T follicular helper cell (primary cell): ENCODE results near the gene TBC1D3B.
"Not testable (repeated sequence)": the region's sequence is repeated elsewhere in the genome, so short reads cannot be mapped to it uniquely, and the experiment has no call there.

Source experiments
- DNase-seq: peaks from one replicate; pipeline ENCODE4 v3.0.0-alpha.2; 2020; ENCODE audit warnings: low read depth

The TBC1D3B gene

DNA sequence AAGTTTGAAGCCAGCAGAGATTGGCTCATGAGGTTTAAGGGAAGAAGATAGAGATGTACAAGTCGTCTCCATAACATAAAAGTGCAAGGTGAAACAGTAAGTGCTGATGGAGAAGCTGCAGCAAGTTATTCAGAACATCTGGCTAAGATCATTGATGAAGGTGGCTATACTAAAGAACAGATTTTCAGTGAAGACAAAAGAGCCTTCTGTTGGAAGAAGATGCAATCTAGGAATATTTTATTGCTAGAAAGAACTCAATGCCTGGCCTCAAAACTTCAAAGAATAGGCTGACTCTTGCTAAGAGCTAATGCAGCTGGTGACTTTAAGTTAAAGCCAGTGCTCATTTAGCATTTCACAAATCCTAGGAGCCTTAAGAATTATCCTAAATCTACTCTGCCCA, 46.8 kb downstream of the TBC1D3B start:
- DNase-seq: no peak

DNA sequence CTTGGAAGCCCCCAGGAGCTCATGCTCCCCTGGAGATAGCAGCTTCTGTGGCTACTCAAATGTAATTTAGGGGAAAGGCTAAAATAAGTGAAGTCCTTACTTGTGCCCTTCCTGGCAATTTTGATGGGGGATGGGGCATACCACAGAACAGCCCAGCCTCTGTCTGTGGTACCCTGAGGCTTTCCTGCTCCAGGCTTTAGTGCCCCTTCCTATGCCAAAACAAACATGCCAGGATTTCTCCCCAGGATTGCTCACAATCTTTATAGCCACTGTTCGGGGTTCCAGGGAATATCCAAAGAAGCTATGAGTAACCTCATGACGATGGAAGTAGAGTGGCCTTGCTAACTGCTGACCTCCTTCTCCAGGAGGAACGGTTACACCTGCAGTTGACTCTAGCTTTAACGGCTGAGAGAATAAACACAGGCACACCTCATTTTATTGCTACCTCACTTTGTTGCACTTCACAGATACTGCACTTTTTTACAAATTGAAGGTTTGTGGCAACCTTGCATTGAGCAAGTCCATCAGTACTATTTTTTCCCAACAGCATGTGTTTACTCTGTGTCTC, 47.9 kb downstream of the TBC1D3B start:
- DNase-seq: no peak

DNA sequence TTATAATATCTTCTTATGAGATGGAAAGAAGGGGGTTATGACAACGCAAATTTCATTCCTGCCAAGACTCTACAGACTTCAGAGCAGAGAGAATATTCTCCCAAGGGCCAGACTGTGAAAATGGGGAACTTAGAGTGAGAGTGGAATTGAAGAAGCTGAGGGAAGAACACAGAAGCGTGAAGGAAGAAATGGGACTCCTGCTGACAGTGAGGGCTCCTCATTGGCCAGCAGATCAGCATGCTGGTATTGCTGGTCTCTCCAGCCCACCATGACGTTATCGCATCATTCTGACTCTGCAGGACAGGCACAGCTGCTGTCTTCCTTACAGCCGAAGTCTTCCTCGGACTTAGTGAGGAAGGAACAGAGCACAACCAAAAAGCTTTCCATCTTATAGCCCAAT, 48.5 kb downstream of the TBC1D3B start:
- no peak for DNase-seq

DNA sequence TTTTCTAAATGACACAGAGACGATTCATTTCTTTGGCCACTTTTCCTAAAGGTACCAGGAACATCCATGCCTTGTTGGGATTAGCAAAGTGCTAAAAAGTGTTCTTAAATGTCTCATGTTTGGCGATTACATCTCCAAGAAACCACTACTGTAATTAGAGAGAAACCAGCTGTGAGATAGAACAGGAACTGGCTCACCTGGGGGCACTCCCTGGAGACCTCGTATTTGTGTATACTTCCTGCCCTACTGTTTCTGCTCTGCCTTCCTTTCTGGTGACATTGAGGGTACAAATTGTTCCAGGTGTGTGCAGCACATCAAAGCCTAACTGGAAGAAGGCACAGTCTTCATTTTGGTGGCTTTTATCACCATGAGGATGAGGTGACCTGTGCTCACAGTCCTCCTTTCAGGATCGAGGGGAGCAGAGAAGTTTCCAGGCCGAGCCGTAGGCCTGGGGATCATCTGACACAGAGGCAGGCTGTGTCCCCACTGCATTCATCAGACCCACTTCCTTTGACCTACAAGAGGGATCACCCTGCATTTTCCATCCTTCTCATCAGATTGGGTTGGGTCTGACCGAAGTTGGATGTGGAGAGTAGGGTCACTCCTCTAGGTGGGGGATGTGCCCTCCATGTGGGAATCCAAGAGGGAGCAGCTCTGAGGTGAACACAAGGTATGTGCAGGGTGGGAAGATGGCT, 49.1 kb downstream of the TBC1D3B start:
- DNase-seq: no peak

DNA sequence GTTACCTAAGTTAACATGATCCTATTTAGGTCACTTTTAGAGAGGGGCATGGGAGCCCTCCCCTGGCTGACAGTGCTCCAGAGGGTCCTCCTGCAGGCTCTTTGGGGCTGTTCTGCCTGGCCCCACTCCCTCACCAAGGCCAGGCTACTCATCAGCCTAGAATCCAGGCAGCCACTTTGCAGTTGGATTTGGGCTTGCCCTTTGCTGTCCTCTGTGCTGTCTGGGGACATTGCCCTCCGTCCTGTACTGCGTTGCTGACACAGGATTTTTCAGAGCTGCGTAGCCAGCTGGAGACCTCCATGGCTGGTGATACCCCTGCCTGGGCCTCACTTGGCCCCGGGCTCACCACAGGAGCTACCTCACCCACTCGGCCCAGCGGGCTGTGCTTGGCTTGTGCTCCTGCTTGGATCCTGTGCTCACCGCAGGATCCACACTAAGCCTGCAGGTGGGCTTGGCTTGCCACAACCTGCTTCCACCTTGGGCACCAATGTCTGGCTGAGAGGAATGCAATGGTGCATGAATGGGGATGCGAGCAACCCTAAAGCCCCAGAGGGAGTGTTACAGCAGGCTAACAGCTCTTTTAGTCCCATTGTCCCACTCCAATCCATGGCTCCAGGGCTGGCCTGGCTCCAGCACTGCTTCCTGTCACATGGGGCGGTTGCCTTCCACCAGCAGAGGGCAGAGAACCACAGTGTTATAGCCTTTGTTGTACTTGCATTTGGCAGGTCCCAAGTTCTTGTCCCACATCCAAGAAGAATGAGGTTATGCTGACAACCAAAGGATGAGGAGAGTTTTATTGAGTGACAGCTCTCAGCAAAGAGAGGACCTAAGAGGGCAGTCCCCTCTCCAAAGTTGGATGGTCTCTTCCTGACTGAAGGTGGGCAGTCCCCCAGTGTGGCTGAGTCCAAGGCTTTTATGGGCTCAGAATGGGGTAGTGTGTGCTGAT, 51.3 kb downstream of the TBC1D3B start:
- DNase-seq: no peak

DNA sequence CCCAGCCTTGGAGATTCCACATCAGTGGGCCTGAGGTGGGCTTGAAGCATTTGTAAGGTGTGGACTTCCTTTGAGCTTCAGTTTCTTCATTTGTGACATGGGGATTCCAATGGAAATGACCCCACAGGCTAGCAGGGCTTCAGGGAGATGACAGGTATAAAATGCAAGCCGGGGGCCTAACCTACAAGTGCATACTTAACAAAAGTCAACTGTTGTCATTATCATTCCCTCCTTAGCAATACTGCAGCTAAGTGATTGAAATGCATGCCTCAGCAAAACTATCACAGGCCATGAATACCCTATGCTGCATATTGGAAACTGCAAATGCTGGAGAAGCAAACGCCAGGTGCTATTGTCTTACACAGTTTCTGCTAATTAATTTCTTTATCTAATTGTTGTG, 53.0 kb downstream of the TBC1D3B start:
- no peak for DNase-seq

DNA sequence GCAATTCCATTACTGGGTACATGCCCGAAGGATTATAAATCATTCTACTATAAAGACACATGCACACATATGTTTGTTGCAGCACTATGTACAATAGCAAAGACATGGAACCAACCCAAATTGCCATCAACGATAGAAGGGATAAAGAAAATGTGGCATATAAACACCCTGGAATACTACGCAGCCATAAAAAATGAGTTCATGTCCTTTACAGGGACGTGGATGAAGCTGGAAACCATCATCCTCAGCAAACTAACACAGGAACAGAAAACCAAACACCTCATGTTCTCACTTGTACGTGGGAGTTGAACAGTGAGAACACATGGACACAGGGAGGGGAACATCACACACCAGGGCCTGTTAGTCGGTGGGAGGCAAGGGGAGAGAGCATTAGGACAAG, 55.3 kb downstream of the TBC1D3B start:
- not testable (repeated sequence) for DNase-seq

DNA sequence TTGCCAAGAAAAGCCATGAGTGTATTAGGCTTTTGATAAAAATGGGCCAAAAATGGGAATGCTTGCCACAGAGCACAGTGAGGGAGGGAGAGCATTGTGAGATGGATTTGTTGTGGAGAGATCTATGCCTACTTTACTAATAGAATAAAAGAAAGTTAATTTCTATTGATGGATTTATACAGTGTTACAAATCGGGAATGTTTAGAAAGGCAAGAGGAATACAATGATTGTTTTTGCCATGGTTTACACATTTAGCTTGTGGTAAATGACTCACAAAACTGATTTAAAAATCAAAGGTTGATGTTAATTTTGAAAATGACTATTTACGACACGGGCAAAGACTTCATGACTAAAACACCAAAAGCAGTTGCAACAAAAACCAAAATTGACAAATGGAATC, 56.2 kb downstream of the TBC1D3B start:
- no peak for DNase-seq

DNA sequence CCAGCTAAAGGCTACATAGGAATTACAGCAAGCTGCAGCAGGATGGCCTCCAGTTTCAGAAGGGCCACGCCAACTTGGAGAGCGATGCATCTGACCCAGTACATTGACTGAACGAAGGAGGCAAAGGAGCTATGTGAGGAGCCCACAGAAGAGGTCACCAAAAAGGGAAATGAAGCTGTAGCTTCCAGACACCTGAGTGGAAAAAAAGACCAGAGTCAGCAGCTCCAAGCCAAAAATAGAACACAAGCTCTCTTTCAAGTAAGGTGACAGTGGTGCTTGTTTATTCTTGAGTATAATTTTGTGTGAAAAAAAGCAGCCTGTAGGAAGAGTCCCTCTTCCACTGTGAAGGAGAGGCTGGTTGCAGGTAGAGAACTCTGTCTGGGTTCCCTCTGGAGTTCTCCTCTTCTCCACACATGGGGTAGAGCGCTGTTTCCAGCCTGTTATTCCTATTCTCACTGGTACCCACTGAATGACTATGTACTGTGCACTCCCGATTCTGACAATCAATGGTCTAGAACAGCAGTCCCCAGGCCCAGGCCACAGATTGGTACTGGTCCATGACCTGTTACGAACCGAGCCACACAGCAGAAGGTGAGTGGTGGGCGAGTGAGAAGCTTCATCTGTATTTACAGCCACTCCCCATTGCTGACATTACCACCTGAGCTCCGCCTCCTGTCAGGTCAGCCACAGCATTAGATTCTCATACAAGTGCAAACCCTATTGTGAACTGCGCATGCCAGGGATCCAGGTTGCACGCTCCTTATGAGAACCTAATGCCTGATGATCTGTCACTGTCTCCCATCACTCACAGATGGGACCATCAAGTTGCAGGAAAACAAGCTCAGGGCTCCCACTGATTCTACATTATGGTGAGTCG, 57.7 kb downstream of the TBC1D3B start:
- no peak for DNase-seq

DNA sequence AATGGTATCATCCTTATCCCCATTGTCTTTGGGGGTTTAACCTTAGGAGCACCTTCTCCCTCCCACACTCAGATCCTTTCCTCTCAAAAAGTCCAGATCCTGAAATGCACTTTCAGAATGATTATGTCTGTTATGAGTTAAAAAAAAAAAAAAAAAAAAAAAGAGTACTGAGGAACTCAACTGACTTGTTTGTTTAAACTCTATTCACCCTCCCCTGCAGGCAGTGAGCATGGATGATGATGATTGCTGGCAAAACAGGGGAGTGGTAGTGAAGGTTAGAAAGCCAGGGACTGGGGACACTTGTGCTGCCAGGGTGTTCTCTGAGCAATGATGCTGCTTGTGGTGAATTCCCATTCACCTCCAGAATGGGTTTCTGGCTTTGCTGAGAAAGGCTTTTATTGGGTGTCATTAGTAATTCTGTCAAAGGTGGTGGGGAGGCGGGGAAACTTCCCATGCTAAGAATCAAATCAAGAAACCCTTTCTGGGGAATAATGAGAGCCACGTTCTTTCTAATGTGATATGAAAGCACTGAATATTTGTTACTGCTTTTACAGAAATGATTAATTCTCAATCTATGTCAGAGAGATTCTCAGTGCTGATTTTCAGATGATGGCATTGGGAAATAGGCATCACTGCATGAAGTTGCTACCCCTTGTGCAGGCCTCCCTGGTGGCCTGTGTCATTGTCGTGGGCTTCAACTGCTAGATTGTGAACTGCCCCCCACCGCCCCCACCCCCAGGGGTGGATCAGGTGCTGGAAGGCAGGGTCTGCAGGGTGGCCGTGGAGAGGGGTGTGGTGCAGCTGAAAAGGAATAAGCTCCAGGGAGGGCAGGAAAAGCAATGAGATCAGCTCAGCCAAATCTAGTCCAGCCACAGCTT, 58.7 kb downstream of the TBC1D3B start:
- DNase-seq: no peak
